NCI-H2107 treated with DMSO at 0.1 percent for 48 hours (cell line): ENCODE measurements around the gene SAMD7.
A peak's percentile ranks its signal among the peaks of the same experiment; 100 is the strongest.

Experiments used
- DNase-seq: peaks from one replicate; lab custom pipeline; 2025; ENCODE audit not compliant: unreplicated experiment; lab: John Stamatoyannopoulos, UW

The SAMD7 gene

DNA sequence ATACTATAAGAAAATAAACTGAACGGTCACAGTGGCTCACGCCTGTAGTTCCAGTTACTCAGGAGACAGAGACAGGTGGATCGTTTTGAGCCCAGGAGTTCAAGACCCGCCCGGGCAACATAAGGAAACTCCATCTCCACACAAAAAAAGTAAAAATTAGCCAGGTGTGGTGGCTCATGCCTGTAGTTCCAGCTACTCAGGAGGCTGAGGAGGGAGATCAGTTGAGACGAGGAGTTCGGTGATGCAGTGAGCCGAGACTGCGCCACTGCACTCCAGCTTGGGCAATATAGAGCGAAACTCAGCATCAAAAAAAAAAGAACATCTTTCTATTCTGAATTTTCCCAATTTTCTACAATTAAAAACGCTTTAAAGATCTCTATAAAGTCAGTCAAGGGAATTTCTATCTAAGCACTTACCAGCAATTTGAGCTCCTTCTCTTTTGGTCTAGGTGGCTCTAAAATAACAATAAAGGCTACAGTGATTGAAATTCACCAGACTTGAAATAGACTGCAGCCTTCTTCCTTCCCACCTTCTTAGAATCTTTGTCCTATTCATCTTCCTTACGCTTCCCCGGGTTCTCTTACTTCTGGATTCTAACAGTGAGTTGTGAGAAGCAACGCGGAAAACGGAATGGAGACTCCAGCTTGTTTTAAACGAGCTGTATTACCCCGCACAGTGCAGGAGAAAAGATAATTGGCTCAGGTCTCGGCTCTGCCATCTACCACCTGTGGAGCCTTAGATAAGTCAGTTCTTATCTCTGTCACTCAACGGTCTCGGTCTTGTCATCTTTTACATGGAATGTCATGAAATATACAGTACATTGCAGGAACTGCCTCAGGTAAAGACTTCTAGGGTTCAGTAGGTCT is 54.4 kb downstream of the SAMD7 start:
- peak; percentile 88 for DNase-seq

DNA sequence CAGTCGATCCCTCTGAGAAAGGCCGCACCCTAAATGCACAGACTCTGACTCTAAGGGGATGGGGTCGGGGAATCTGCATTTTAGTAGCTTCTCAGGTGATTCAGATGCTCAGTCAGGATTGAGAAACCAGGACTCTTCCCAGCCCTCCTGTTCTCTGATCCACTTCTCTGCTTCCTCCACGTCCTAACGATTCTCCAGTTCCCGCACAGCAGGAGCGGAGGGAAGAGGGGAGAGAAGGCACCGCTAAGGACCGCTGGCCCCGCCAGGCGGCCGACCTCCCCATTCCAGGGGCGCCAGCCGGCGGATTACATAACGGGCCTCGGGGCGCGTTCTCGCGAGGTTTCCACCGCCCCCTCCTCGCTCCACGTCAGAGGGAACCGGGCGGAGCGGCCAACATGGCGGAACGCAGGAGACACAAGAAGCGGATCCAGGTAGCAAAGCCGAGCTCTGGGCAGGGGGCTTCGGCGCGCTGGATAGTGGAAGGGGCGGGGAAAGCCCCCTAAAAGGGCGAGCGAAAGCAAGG is 55.1 kb downstream of the SAMD7 start, which contains the start of gene SEC62:
TSS of gene SEC62 (plus strand) at position 380 of the 523 bp plus-strand sequence. CDS start at position 396, 16 bp downstream.
- DNase-seq: peak; percentile 96

DNA sequence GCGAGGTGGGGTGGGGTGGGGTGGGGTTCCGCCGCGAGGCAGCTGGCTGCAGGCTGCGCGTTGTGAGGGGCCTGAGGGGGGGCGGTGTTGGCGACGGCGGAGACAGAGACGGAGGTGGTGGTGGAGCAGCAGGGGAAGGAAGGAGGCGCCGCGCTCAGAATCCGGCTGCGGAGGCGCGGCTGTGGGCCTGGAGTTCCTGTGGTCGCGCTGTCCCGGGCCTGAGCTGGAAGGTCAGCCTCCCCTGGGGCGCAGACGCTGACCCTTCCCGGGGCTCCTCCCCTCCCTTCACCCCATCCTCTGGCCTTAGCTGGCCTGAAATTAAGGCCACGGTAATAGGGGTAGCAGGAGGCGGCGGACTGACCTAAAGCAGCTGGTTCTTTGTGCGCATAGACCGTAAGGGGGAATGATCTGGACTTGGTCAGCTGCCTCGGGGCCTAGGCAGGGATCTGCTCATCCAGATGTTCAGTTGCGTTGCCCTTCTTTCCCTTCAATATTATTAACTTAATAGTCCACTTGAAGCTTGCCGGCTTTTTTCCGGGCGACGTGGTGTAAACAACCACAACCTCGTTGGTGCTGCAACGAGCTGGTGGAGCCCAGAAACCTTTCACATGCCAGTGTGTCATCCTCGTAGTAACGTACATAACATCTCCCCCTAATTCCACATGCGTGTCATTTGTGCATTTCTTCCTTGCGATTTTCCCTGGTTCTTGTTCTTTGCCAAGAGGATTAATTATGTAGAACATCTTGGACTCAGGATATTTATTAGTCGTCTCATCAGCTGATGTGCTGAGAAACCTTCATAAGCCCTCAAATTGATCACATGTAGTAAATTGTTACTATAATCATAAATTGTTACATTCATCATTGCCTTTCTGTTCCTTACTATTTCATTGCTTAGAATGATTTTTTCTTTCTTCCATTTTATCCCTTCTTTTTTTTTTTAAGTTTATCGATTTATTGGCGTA is 55.9 kb downstream of the SAMD7 start:
- DNase-seq: no peak

GRCh38 chr3:169968224-169968885 is 57.0 kb downstream of the SAMD7 start:
- no peak for DNase-seq

- DNase-seq: no peak
Observed at GRCh38 chr3:169969174-169970095, 58.1 kb downstream of the SAMD7 start.

- DNase-seq: no peak
Observed at GRCh38 chr3:169970847-169971246, 59.5 kb downstream of the SAMD7 start.

DNA sequence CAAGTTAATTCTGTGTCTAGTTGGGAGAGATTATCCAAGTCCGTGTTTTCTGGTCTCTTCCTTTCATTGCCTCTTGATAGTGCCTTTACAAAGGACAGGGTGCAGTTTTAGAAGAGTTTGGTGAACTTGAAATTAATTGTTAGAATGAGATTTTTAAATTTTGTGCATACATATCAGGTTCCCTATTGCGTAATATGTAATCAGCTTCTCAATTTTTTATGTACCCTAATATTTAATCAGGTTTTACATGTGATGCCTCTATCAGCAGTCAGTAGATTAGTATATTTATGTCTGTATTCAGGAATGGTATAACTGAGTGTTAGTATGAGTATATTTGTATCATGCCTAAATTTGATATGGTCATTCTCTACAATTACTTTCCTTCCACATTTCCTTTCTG is 60.1 kb downstream of the SAMD7 start:
- no peak for DNase-seq

- no peak for DNase-seq
Observed at GRCh38 chr3:169980055-169980454, 68.7 kb downstream of the SAMD7 start.

DNA sequence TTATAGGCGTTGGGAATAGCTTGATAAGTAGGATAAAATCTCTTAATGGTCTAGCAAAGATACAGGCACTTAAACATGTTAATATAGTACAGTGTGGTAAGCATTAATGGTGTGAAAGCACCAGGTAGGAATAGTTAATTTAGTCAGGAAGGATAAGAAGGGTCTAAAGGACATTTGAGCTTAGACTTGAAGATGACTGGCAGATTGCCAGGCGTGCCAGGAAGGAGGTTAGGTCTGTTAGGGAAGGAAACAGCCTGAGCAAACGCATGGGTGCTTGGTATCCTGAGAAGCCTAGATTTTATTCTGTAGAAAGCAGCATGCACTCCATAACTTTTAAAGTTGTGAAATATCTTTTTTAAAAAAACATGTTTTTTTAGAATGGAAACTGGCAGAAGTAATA is 72.9 kb downstream of the SAMD7 start:
- no peak for DNase-seq
